MM.1S (cell line): Measurements from ENCODE around the gene IRF2BPL.

Source experiments
- DNase-seq: peaks from one replicate; pipeline ENCODE4 v3.0.0-alpha.2; 2015
- H2AFZ ChIP-seq: fragments of 300-600 bp; sonication (generic); 2 replicates; pipeline ENCODE4 v1.6.0; 2016; ENCODE audit warnings: antibody characterized with exemption, low read length
- H3F3A ChIP-seq: fragments of 300-600 bp; sonication (generic); 2 replicates; pipeline ENCODE4 v1.6.1; 2016; ENCODE audit warnings: mild to moderate bottlenecking, antibody characterized with exemption, low read length, moderate library complexity, mixed read lengths; ENCODE audit not compliant: insufficient read depth
- H3K27ac ChIP-seq: fragments of 300-600 bp; sonication (generic); 2 replicates; pipeline ENCODE4 v1.5.1; 2016; ENCODE audit warnings: mild to moderate bottlenecking, low read length
- H3K27me3 ChIP-seq: fragments of 300-600 bp; sonication (generic); replicated peaks from 2 replicates; pipeline ENCODE4 v1.6.0; 2016; ENCODE audit warnings: low read length; ENCODE audit not compliant: insufficient read depth
- H3K36me3 ChIP-seq: fragments of 300-600 bp; sonication (generic); replicated peaks from 2 replicates; pipeline ENCODE4 v1.6.1; 2016; ENCODE audit warnings: mild to moderate bottlenecking, low read length, mixed read lengths; ENCODE audit not compliant: insufficient read depth
- H3K4me1 ChIP-seq: fragments of 300-600 bp; sonication (generic); 2 replicates; pipeline ENCODE4 v1.6.1; 2016; ENCODE audit warnings: low read length, mixed read lengths
- H3K4me2 ChIP-seq: fragments of 300-600 bp; sonication (generic); 2 replicates; pipeline ENCODE4 v1.6.0; 2016; ENCODE audit warnings: low read depth, low read length
- H3K4me3 ChIP-seq: fragments of 300-600 bp; sonication (generic); 2 replicates; pipeline ENCODE4 v1.5.1; 2016; ENCODE audit warnings: low read length, mixed read lengths
- H3K79me2 ChIP-seq: fragments of 300-600 bp; sonication (generic); 2 replicates; pipeline ENCODE4 v1.6.1; 2016; ENCODE audit warnings: mixed run types, low read length, mixed read lengths
- H3K9ac ChIP-seq: fragments of 300-600 bp; sonication (generic); 2 replicates; pipeline ENCODE4 v1.6.1; 2016; ENCODE audit warnings: low read length, mixed read lengths
- H3K9me2 ChIP-seq: fragments of 300-600 bp; sonication (generic); replicated peaks from 2 replicates; pipeline ENCODE4 v1.6.1; 2016; ENCODE audit warnings: mild to moderate bottlenecking, low read length, mixed read lengths; ENCODE audit not compliant: insufficient read depth
- H3K9me3 ChIP-seq: fragments of 300-600 bp; sonication (generic); replicated peaks from 2 replicates; pipeline ENCODE4 v1.6.1; 2016; ENCODE audit warnings: mild to moderate bottlenecking, low read length, mixed read lengths; ENCODE audit not compliant: insufficient read depth
- H4K20me1 ChIP-seq: fragments of 300-600 bp; sonication (generic); 2 replicates; pipeline ENCODE4 v1.6.1; 2016; ENCODE audit warnings: mild to moderate bottlenecking, low read length, moderate library complexity, mixed read lengths; ENCODE audit not compliant: insufficient read depth
- EZH2 ChIP-seq: fragments of 300-600 bp; sonication (generic); optimal IDR thresholded peaks from 2 replicates; pipeline ENCODE3; 2017; ENCODE audit warnings: low read depth, mild to moderate bottlenecking, antibody characterized with exemption, low read length, mixed read lengths
- EZH2phosphoT487 ChIP-seq: fragments of 300-600 bp; sonication (generic); IDR thresholded peaks from 2 replicates; pipeline ENCODE4 v1.6.1; 2018; ENCODE audit warnings: antibody characterized with exemption, low read length
- TF ChIP-seq, protein P1 (sequence below): fragments of 300-600 bp; sonication (generic); IDR thresholded peaks from 2 replicates; pipeline ENCODE4 v1.5.1; 2016; ENCODE audit warnings: antibody characterized with exemption, low read length, mixed read lengths

The IRF2BPL gene

DNA sequence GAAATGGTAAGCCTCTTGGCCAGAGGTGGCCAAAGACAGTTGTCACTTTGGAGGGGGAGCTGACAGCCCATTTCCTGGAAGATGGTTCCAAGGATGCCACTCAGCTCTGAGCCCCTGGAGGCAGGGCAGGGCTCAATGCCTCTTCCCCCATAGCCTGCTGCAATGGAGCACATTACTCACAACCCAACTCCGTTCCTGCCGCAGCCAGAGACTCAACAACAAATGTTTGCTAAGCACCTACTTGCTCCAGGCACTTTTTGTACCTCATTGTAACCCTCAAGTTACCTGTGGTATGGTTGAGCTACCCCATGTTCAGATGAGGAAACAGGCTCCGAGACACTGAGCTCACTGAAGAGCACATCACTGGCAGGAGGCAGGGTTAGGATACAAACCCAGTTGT lies 19.5 kb downstream of the IRF2BPL start:
- Histone ChIP-seq H2AFZ (no peak overlapping the region), H3K27ac (no peak overlapping the region), H3K4me1 (0 out of 2 replicates have a peak, but pooled peaks cover 6% of the 10 kb centered on the region), H3K9ac (no peak overlapping the region), H3F3A (no peaks in the 10 kb centered on the region), H3K79me2 (no peaks in the 10 kb centered on the region), H3K4me2 (no peak overlapping the region), H3K36me3 (no peaks in the 10 kb centered on the region), H3K9me3 (no peaks in the 10 kb centered on the region), H3K4me3 (no peak overlapping the region), H3K27me3 (no peaks in the 10 kb centered on the region), H4K20me1 (no peaks in the 10 kb centered on the region), H3K9me2 (no peaks in the 10 kb centered on the region)
- DNase-seq = no peak
- TF ChIP-seq EZH2phosphoT487 (no peak), EZH2 (no peak)
- TF ChIP-seq, protein P1, sequence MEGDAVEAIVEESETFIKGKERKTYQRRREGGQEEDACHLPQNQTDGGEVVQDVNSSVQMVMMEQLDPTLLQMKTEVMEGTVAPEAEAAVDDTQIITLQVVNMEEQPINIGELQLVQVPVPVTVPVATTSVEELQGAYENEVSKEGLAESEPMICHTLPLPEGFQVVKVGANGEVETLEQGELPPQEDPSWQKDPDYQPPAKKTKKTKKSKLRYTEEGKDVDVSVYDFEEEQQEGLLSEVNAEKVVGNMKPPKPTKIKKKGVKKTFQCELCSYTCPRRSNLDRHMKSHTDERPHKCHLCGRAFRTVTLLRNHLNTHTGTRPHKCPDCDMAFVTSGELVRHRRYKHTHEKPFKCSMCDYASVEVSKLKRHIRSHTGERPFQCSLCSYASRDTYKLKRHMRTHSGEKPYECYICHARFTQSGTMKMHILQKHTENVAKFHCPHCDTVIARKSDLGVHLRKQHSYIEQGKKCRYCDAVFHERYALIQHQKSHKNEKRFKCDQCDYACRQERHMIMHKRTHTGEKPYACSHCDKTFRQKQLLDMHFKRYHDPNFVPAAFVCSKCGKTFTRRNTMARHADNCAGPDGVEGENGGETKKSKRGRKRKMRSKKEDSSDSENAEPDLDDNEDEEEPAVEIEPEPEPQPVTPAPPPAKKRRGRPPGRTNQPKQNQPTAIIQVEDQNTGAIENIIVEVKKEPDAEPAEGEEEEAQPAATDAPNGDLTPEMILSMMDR = no peak

DNA sequence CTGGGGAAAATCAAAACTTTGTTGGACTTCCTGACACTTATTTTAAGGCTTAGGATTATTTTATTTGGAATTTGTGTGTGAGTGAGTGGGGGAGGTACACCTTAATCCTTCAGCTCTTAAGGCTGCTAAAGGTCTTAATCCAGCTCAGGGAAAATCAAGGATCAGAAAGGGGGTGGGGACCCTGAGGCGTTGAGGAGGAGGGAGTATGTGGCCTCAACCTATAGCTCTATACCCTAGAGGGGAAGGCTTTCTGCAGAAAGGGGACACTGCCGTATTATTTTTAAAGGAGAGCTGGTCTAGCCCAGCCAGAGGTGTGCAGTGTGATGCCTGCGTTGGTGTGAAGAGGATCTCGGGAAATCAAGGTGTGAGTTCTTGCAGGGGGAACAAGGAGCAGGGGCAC lies 20.0 kb downstream of the IRF2BPL start:
- Histone ChIP-seq H3K27ac (no peak overlapping the region), H3K79me2 (no peaks in the 10 kb centered on the region), H3K27me3 (no peaks in the 10 kb centered on the region), H3K4me3 (no peak overlapping the region), H3K4me2 (no peak overlapping the region), H4K20me1 (no peaks in the 10 kb centered on the region), H3K9me3 (no peaks in the 10 kb centered on the region), H2AFZ (no peak overlapping the region), H3F3A (no peaks in the 10 kb centered on the region), H3K9me2 (no peaks in the 10 kb centered on the region), H3K9ac (no peak overlapping the region), H3K4me1 (0 out of 2 replicates have a peak, but pooled peaks cover 6% of the 10 kb centered on the region), H3K36me3 (no peaks in the 10 kb centered on the region)
- TF ChIP-seq, protein P1 = no peak
- TF ChIP-seq EZH2 (no peak), EZH2phosphoT487 (no peak)
- no peak for DNase-seq

DNA sequence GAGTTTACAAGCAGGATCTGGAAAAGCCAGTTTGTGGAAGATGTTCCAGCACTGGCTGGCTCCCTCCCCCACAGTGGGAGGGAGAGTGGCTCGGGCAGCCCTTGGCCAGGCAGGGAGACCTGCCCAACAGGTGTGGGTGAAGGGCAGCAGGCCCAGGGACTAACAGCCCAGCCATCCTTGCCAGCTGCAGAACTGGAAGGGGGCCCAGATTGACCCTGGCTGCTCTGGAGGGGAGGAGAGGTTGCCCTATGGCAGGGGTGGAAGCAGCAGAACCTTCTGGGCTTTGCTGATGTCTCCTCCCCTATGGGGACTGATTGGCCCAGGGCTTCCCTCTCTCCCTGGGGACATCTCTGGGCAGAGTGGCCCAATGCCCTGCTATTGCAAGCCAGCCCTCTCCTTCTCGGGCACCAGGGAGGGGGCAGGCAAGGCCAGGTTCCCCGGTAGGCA lies 20.5 kb downstream of the IRF2BPL start:
- no peak overlapping the region for H3K4me2 ChIP-seq
- no peaks in the 10 kb centered on the region for H3K27me3 ChIP-seq
- no peak overlapping the region for H2AFZ ChIP-seq
- no peaks in the 10 kb centered on the region for H3K36me3 ChIP-seq
- no peaks in the 10 kb centered on the region for H4K20me1 ChIP-seq
- TF ChIP-seq EZH2phosphoT487 (no peak), EZH2 (no peak)
- TF ChIP-seq, protein P1 = no peak
- H3K9me3 ChIP-seq = no peaks in the 10 kb centered on the region
- no peaks in the 10 kb centered on the region for H3K79me2 ChIP-seq
- no peak overlapping the region for H3K9ac ChIP-seq
- H3K27ac ChIP-seq = no peak overlapping the region
- H3K4me1 ChIP-seq = 0 out of 2 replicates have a peak, but pooled peaks cover 6% of the 10 kb centered on the region
- H3K4me3 ChIP-seq = no peak overlapping the region
- no peaks in the 10 kb centered on the region for H3F3A ChIP-seq
- H3K9me2 ChIP-seq = no peaks in the 10 kb centered on the region
- no peak for DNase-seq
